Endothelial cell of umbilical vein (primary cell): ENCODE measurements around the gene FBXL2. TPM values are rescaled to one million over a fixed set of nuclear protein-coding genes. Genes with fewer than 3 reads are reported as not detected.

ENCODE experiments used
- BruUV-seq: library from RNA; stranded (reverse); fragments of 400-500 nt; replicated peaks from 2 replicates; lab custom pipeline; 2021; lab: Mats Ljungman, UMichigan
- CTCF ChIA-PET: fragments of 300-600, 350-600 bp; sonication (Branson Sonifier 250); formaldehyde crosslinking; loops from one replicate; lab custom pipeline; 2021; ENCODE audit warnings: antibody characterized with exemption, inconsistent platforms; lab: Charles Lee
- POLR2A ChIA-PET: fragments of 300-600, 350-600 bp; sonication (Branson Sonifier 250); formaldehyde crosslinking; loops from one replicate; lab custom pipeline; 2021; ENCODE audit warnings: antibody characterized with exemption, inconsistent platforms; lab: Charles Lee
- DNase-seq: peaks from one replicate; pipeline ENCODE4 v3.0.0-alpha.2; 2011; ENCODE audit warnings: low read depth, low spot score
- FAIRE-seq: peaks from 2 replicates; lab custom pipeline; 2011; peaks lifted over from hg19 to GRCh38; lab: Jason Lieb, UNC
- H2AFZ ChIP-seq: 2 replicates; pipeline ENCODE4 v1.6.0; 2012; ENCODE audit warnings: low read depth, low read length, control low read depth, inconsistent platforms
- H3K27ac ChIP-seq: 2 replicates; pipeline ENCODE4 v1.5.1; 2011; ENCODE audit warnings: low read depth, mild to moderate bottlenecking, control low read depth, low read length, moderate library complexity; ENCODE audit not compliant: insufficient read depth
- H3K27me3 ChIP-seq, 2 experiments: 2 replicates each; pipeline versions ENCODE4 v1.6.0 to v1.6.1; 2011; ENCODE audit warnings: low read length in 2 of 2, mixed read lengths in 1 of 2; ENCODE audit not compliant: control insufficient read depth in 2 of 2, insufficient read depth in 2 of 2
- H3K36me3 ChIP-seq, 2 experiments: 2 replicates in 1 of 2; 3 replicates in 1 of 2; pipeline ENCODE4 v1.5.1; 2011; ENCODE audit warnings: low read length in 2 of 2, mild to moderate bottlenecking in 1 of 2, moderate library complexity in 1 of 2; ENCODE audit not compliant: control insufficient read depth in 2 of 2, insufficient read depth in 2 of 2; ENCODE audit errors: extremely low read depth in 1 of 2
- H3K4me1 ChIP-seq: 3 replicates; pipeline ENCODE4 v1.5.1; 2011; ENCODE audit warnings: mild to moderate bottlenecking, low read length; ENCODE audit not compliant: control insufficient read depth, insufficient read depth; ENCODE audit errors: extremely low read depth
- H3K4me2 ChIP-seq: 2 replicates; pipeline ENCODE4 v1.6.1; 2011; ENCODE audit warnings: low read length, control low read depth, mixed read lengths; ENCODE audit not compliant: insufficient read depth
- H3K4me3 ChIP-seq, 3 experiments: fragments of 200-600 bp in 1 of 3; sonication (generic), shearing (Covaris generic) in 1 of 3; replicated peaks in 1 of 3; 2 replicates each; pipeline ENCODE4 v1.5.1; 2011 to 2016; ENCODE audit warnings: control low read depth in 3 of 3, low read length in 3 of 3, mild to moderate bottlenecking in 2 of 3, inconsistent platforms in 1 of 3, low read depth in 1 of 3, moderate library complexity in 1 of 3; ENCODE audit not compliant: insufficient read depth in 1 of 3
- H3K79me2 ChIP-seq: 2 replicates; pipeline ENCODE4 v1.6.0; 2012; ENCODE audit warnings: low read length, inconsistent platforms; ENCODE audit not compliant: control insufficient read depth, insufficient read depth
- H3K9ac ChIP-seq: replicated peaks from 2 replicates; pipeline ENCODE3; 2011; ENCODE audit warnings: low read length, control low read depth; ENCODE audit not compliant: insufficient read depth; ENCODE audit errors: extremely low read depth
- H3K9me1 ChIP-seq: replicated peaks from 3 replicates; pipeline ENCODE4 v1.6.0; 2011; ENCODE audit warnings: mild to moderate bottlenecking, low read length; ENCODE audit not compliant: control insufficient read depth, insufficient read depth; ENCODE audit errors: extremely low read depth
- H3K9me3 ChIP-seq: replicated peaks from 2 replicates; pipeline ENCODE4 v1.5.1; 2012; ENCODE audit warnings: low read length, inconsistent platforms; ENCODE audit not compliant: control insufficient read depth, insufficient read depth
- H4K20me1 ChIP-seq: replicated peaks from 2 replicates; pipeline ENCODE3; 2011; ENCODE audit warnings: mild to moderate bottlenecking, low read length; ENCODE audit not compliant: control insufficient read depth, insufficient read depth; ENCODE audit errors: extremely low read depth
- CTCF ChIP-seq, 2 donors: IDR thresholded peaks; 1 replicate in 1 of 2; 2 replicates in 1 of 2; pipeline ENCODE4 v1.5.1; 2011; ENCODE audit warnings: low read length in 2 of 2, mild to moderate bottlenecking in 2 of 2, moderate library complexity in 2 of 2, control low read depth in 1 of 2, inconsistent platforms in 1 of 2, low read depth in 1 of 2; ENCODE audit not compliant: insufficient read depth in 1 of 2; ENCODE audit errors: extremely low read depth in 1 of 2
- EZH2 ChIP-seq: IDR thresholded peaks from 2 replicates; pipeline ENCODE4 v1.6.1; 2012; ENCODE audit warnings: borderline replicate concordance, low read depth, mild to moderate bottlenecking, moderate library complexity, low read length, inconsistent platforms; ENCODE audit not compliant: severe bottlenecking
- FOS ChIP-seq: IDR thresholded peaks from 2 replicates; pipeline ENCODE4 v1.6.1; 2011; ENCODE audit warnings: mild to moderate bottlenecking, low read length, moderate library complexity, borderline replicate concordance; ENCODE audit not compliant: insufficient read depth
- GATA2 ChIP-seq: IDR thresholded peaks from 2 replicates; pipeline ENCODE4 v1.7.0; 2011; ENCODE audit warnings: low read depth, mild to moderate bottlenecking, moderate library complexity, mixed read lengths, low read length; ENCODE audit not compliant: insufficient read length, insufficient read depth
- JUN ChIP-seq: IDR thresholded peaks from 2 replicates; pipeline ENCODE4 v1.6.1; 2011; ENCODE audit warnings: borderline replicate concordance, low read depth; ENCODE audit not compliant: insufficient read length, insufficient read depth
- POLR2A ChIP-seq: IDR thresholded peaks from 2 replicates; pipeline ENCODE4 v1.6.1; 2012; ENCODE audit warnings: low read depth, mild to moderate bottlenecking, control low read depth, low read length
- POLR2AphosphoS5 ChIP-seq: IDR thresholded peaks from 2 replicates; pipeline ENCODE4 v1.6.1; 2012; ENCODE audit warnings: low read depth, mild to moderate bottlenecking, control low read depth, low read length, moderate library complexity; ENCODE audit not compliant: insufficient read depth
- dilution Hi-C: fragments of 300-500 bp; cut with MboI; formaldehyde crosslinking; loops from one replicate; pipeline ENCODE4 v1.15.0; 2019; ENCODE audit warnings: low sequenced_read_pairs; ENCODE audit not compliant: extremely low pct_ligation_motif_present
- intact Hi-C: fragments of 100-400 bp; cut with micrococcal nuclease; formaldehyde crosslinking; loops from one replicate; pipeline ENCODE4 v1.10.0; 2022
- polyA plus RNA-seq, 4 experiments: library from polyadenylated mRNA; depleted of rRNA in 3 of 4; stranded (reverse) in 3 of 4; unstranded in 1 of 4; fragments of >200 nt; gene quantifications; 2 replicates each; pipeline versions ENCODE4 v1.2.1 to v1.2.3, GENCODE V29; 2011 to 2012; ENCODE audit warnings: missing spikeins in 1 of 4
- total RNA-seq: library from RNA; stranded (reverse); gene quantifications from 2 replicates; pipeline ENCODE4 v1.2.3, GENCODE V29; 2021

Gene FBXL2
- total and polyA plus RNA-seq, 2 donors (not counting 3 experiments of a cell fraction or from before 2014, with no cell fraction given): 21.7 to 44.7 TPM

GRCh38 chr3:33425453-33425852 lies 148.2 kb downstream of the FBXL2 start:
- H3K4me2 ChIP-seq: no peak overlapping the region
- no peak overlapping the region for H2AFZ ChIP-seq
- DNase-seq (no peak), FAIRE-seq (no peak)
- no peak overlapping the region for H3K9ac ChIP-seq
- H3K4me3 ChIP-seq: no peak overlapping the region
- POLR2A ChIA-PET: no interaction called here
- no peaks in the 10 kb centered on the region for H3K9me1 ChIP-seq
- intact Hi-C loops (no loop called here), dilution Hi-C loops (no loop called here)
- H3K79me2 ChIP-seq: peaks cover 84% of the 10 kb centered on the region
- no peaks in the 10 kb centered on the region for H3K9me3 ChIP-seq
- no peak overlapping the region for H3K27ac ChIP-seq
- CTCF ChIA-PET: interaction anchor here (1.5 kb wide), 1 partner anchor 16 kb away, joined by 5 read pairs; no protein-coding TSS in a partner anchor
- H4K20me1 ChIP-seq: peaks cover 8% of the 10 kb centered on the region
- no peaks in the 10 kb centered on the region for H3K4me1 ChIP-seq
- H3K27me3 ChIP-seq: no peaks in the 10 kb centered on the region
- no TSS peak for BruUV-seq
- TF ChIP-seq EZH2 (no peak), POLR2A (no peak), CTCF (IDR thresholded peaks at IDR 0.05; ENCODE audit: extremely low read depth in 1 of 2, insufficient read depth in 1 of 2, low read depth in 1 of 2, low read length in 2 of 2) (no peak), GATA2 (no peak), POLR2AphosphoS5 (no peak), FOS (no peak), JUN (no peak)
- H3K36me3 ChIP-seq: peaks cover 2 to 7% of the 10 kb centered on the region in 2 experiments
